NCI-H2196 (cell line): ENCODE measurements around the gene PLPPR4.
"Not testable (repeated sequence)": the region's sequence is repeated elsewhere in the genome, so short reads cannot be mapped to it uniquely, and the experiment has no call there.

ENCODE experiments used
- DNase-seq: peaks from one replicate; lab custom pipeline; 2025; ENCODE audit not compliant: unreplicated experiment; lab: John Stamatoyannopoulos, UW

PLPPR4 gene

DNA sequence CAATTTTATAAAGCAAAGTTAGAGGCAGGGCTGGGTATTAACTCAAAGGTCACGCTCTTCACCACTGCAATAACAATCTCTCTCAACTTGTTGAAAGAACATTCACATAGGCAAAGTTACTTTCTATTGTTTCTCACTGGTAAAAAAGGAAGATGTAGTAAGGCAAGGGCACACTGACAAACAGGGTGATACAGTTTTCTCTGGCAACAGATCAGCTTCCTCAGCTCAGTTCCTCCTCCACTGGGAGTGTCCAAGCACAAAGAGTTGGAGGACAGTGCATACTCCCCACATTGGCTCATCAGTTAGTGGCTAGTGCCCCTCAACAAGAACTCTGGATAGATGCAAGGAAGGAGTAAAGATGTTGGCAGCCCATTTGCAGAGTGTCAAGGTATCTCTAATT is 3.7 kb downstream of the PLPPR4 start:
- DNase-seq, result no peak

DNA sequence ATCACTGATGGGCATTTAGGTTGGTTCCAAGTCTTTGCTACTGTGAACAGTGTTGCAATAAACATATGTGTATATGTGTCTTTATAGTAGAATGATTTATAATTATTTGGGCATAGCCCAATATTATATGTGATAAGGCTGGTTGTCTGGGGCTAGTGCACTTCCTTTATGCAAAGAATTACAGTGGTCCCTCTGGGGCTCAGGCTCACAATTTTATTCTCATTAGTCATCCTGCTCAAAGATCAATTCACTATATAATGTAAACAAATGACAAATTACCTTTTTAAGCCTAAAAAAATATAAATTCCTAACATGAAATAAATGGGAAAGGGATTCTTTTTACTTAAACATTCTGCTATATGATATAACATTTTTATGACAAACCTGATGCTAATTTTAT is 5.0 kb downstream of the PLPPR4 start:
- no peak for DNase-seq

DNA sequence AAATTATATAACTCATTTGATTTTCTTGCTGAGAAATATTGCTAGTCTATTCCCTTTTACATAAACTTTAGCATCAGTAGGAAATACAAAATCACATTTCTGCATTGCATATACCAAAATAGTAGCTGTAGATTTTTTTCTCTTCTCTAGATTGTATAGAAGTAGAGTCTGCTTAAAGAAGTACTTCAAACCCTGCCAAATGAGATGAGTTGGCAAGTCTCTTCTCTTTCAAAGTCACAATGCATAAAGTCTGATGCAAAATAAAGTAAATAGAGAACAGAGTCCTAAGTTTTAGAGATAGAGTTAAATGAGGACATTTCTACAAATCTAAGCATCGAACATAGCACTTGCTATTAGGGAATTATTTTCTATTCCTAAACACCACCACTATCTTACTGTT is 6.4 kb downstream of the PLPPR4 start:
- no peak for DNase-seq

DNA sequence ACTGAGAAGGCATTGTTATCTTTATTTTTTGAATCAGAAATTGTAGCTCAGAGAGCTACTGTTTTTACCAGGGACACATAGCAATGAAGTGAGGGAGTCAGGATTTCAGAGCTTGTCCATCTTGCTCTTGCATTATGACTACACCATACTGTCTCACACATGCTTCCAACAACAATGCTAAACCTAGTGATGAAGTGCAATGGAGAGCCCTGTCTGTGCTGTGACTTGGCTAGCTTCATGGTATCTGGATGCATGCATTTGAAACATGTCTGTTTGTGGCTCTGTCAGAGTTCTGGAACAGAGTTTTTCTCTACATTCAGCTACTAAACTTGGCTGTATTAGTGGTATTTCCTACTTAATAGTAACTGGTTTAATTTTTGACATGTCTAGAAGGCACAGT is 7.0 kb downstream of the PLPPR4 start:
- DNase-seq, result no peak

DNA sequence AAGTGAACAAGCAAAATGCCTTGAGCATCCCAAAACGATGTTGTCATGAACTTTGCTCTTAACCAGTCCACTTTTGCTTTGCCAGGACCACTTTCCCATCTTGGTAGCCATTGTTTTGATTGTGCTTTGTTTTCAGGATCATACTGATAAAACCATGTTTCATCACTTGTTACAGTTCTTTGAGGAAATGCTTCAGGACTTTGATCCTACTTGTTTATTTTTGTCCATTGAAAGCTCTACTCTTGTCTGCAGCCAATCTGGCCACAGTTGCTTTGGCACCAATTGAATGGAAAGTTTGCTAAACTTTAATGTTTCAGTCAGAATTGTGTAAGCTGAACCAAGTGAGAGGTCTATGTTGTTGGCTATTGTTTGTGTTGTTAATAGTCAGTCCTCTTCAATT is 12.8 kb downstream of the PLPPR4 start:
- DNase-seq, result no peak

DNA sequence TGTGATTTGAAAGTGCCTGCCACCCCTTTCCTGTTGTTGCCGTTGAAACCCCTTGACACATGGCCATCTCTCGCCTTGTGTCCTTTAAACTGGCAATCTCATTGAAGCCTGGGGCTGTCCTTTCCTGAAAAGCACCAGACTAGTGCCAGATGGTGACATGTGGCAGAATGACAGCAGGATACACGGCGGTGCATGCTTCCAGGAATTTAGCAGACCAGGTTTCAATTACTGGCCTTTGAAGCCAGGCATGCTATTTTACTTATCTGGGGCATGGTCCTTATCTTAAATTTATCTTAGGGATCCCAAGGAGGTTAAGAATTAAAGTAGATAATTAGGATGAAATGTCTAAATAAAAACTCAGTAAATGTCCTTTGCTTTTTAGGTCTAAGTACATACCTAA is 15.2 kb downstream of the PLPPR4 start:
- no peak for DNase-seq

DNA sequence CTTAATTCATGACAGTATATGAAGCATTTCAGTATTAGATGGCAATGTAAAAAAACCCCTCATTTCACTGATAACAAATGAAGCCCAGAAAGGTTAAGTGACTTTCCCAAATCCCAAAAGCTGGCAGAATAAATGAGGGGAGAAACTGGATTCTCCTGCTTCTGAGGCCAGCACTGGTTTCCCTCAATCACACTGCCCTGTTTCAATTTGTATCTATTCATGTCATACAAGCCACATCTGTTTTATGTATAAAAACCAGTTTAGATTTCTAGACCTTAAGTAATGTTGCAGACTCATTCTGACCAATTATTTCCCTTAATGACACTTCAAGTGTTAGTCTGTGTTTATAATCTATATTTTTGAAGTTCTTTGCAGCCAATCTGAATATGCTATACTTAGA is 16.8 kb downstream of the PLPPR4 start:
- no peak for DNase-seq

DNA sequence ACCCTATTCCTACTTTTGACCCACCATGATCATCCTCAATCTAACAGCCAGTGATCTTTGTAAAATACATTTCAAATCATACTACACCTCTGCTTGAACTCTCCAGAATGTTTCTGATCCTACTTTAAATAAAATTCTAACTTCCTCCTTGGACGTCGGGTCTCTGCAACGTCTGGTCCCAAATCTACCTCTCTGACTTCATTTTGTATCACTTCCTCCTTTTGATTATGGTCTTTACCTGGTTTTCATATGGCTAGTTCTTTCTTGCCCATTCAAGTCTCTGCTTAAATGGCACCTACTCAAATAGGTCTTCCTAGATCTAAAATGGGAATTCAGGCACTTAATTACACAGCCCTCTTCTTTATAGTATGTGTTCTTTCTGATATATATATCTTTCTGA is 18.2 kb downstream of the PLPPR4 start:
- DNase-seq, result no peak

DNA sequence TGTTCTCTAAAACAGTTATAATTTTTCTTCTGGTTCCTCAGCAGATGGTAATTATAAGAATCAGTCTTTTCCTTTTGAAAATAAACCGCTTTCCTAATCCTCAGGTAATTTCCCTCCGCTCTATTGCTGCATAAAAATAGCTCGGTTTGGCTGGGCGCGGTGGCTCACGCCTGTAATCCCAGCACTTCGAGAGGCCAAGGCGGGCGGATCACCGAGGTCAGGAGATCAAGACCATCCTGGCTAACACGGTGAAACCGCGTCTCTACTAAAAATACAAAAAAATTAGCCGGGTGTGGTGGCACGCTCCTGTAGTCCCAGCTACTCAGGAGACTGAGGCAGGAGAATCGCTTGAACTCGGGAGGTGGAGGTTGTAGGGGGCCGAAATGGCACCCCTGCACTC is 19.2 kb downstream of the PLPPR4 start:
- DNase-seq, result not testable (repeated sequence)

DNA sequence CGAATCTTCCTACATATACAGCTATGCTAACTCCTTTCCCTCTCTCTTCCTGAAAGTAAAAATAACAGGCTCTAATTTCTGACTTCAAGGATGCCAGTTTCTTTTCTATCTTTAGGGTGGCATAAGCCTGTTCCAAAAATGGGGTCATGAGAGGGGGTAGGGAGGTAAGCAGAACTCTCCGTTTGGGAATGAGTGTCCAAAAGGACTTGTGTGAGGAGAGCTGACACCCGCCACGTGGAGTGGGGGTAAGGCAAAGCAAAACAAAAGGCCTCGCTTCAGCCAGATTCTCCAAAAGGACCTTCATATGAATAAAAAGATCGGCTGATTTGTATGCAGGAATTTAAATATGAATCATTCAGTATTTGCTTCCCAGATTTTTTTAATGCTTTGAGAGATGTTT is 28.6 kb downstream of the PLPPR4 start:
- DNase-seq, result no peak

DNA sequence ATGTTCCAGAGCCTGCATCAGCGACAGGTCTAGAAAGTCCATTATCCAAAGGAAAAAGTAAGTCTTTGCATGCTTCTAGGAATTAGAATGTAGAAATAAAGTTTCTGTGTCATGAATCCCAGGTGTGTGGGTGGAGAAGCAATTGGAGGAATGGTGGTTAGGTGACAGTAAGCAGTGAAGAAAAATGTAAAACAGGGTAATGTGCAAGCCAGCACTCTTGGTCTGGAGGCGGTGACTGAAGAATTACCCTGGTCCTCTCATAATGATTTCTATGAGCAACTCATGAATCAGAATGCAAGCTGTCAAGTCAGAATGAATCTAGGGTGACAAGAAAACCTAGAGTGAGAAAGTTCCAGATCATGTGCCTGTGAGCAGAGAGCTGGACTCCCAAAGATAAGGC is 33.6 kb downstream of the PLPPR4 start:
- DNase-seq, result no peak

DNA sequence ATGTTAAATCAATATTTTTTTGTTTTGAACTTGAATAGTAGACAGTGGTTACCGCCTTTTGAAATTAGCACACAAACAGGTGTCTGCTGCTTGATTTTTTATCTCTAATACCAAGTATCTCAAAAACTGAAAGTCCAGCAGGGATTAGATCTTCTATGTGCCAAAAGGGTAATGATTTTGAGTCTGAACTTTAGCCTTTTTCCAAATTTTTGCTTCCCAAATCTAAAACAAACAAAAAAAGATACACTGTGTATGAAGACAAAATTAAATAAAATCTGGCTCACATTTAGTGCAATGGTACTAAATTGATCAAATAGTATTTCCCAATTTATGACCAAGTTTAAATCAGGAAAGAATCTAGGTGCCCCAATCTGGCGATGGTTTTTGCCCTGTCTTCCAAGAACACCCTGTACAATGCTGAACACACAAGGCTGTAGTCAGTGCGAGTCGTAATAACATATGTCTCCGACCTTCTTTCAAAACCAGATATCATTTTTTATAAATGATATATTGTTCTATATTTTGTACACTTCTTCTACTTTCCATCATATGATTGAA is 40.5 kb downstream of the PLPPR4 start:
- no peak for DNase-seq

DNA sequence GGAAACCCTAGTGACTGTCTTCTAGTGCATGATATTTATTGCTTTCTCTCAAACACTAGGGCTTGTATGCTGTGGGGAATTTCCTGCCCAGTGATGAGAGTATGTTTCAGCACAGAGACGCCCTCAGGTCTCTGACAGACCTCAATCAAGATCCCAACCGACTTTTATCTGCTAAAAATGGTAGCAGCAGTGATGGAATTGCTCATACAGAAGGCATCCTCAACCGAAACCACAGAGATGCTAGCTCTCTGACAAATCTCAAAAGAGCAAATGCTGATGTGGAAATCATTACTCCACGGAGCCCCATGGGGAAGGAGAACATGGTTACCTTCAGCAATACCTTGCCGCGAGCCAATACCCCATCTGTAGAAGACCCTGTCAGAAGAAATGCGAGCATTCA is 41.3 kb downstream of the PLPPR4 start:
- DNase-seq, result no peak

DNA sequence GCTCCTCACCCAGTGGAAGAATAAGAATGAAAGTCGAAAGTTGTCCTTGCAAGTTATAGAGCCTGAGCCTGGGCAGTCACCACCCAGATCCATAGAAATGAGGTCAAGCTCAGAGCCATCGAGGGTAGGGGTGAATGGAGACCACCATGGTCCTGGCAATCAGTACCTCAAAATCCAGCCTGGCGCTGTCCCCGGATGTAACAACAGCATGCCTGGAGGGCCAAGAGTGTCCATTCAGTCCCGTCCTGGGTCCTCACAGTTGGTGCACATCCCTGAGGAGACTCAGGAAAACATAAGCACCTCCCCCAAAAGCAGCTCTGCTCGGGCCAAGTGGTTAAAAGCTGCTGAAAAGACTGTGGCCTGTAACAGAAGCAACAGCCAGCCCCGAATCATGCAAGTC is 41.8 kb downstream of the PLPPR4 start:
- no peak for DNase-seq

DNA sequence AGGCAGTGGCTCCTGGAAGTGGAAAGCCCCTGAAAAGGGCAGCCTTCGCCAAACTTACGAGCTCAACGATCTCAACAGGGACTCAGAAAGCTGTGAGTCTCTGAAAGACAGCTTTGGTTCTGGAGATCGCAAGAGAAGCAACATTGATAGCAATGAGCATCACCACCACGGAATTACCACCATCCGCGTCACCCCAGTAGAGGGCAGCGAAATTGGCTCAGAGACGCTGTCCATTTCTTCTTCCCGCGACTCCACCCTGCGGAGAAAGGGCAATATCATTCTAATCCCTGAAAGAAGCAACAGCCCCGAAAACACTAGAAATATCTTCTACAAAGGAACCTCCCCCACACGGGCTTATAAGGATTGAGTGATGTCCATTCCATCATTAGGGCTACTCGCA is 42.4 kb downstream of the PLPPR4 start:
- no peak for DNase-seq

DNA sequence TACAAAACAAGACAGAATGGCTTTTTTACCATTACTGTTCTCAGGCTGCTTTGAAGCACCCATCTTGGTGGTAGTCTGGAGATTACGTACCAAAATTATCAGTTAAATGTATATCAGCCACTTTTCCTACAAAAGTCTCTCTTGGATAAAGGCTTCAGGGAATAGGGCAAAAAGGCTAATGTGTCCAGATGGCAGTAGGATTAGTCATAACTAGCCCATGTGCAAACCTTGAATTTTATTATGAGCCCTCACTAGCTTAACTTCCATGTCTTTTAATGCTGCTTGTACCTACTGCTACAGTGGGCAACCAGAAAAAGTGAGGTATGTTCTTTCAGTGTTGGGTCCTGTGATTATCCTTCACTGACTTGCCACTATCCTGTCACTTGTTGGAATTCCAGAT is 51.0 kb downstream of the PLPPR4 start:
- no peak for DNase-seq

DNA sequence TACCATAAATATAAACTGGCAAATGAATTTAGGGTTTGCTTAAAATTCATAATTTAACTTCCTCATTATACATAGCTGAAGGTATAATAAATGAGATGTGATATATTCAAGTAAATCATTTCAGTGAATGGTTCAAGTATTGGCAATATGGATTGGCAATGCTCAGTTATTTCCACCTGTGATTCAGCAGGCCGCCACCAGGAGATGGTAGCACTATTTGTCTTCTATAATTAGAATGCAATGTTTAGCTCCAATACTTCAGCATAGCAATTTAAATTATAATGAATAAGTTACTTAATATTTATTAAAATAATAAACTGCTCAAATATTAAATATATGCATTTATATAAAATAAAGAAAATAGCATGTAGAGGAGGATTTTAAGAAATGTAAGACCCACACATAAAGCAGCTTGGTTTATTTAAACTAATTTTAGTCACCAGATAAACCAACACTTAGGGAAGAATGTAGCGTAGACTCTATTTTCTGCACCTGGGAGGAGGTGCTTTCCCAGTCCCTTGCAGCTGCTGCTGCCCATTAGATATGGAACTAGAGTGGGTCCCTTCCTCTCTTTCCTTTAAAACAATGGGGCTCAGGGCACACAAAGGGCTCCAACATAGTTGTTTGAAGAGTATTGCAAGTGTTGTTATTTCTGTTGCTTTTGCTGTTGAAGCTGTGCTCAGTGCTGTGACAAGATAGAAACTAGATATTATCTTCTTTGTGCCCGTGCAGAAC is 62.1 kb downstream of the PLPPR4 start:
- no peak for DNase-seq

DNA sequence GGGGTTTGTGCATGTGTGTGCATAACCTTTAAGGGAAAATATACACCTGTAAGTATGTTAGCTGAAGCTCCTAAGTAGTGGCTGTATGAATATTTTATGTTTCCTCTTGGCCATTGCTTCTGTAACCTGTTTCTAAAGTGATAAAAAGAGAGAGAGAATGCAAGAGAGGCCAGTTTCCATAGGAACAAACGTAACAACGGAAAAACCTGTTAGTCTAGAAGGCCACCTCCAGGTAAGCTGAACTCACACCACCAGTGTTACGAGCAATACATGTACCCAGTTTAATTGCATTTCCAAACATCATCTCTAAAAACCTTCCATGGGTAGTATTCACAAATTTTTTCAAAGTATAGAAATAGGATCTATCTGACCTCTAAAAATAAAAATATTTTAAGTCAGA is 63.1 kb downstream of the PLPPR4 start:
- no peak for DNase-seq

DNA sequence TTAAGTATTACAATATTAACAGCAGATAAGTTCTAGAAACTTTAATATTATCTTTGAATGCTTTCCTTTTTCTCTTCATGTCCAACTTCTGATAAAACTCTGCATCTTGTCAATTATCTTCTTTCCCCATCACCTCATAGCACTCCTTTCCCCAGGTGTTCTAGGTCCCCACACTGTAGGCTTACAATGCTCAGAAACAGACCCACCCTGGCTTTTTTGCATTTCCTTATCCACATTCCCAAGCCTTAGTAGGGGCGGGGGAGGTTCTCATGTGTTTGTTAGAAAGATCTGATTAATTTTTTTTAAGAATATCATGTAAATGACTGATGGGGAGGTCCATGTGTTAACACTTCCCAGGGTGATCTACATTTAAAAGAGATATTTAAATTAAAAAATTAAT is 63.9 kb downstream of the PLPPR4 start:
- DNase-seq, result no peak

DNA sequence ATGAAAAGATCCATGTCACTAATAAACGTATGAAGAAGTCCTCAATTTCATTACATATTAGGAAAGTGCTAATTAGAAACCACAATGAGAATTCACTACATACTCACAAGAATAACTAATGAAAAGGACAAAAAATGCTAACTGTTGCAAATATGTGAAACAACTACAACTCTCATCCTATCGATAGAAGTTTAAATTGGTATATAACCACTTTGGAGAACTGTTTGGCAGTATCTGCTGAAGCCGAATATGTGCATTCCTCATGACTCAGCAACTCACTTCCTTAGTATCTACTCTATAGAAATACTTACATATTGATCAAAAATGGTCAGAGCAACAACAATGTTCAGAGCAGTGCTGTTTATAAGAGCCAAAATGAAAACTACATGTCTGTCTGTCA is 66.8 kb downstream of the PLPPR4 start:
- DNase-seq, result no peak

DNA sequence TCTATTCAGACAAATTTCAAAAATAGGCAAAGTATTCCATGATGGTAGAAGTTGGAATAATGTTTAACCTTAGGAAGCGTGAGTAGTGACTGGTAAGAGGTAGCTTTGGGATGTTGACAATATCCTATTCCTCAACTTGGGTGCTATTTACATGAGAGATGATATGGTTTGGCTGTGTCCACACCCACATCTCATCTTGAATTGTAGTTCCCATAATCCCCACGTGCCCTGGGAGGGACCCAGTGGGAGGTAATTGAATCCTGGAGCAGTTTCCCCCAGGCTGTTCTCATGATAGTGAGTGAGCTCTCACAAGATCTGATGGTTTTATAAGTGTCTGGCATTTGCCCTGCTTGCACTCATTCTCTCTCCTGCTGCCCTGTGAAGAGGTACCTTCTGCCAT is 67.3 kb downstream of the PLPPR4 start:
- no peak for DNase-seq

DNA sequence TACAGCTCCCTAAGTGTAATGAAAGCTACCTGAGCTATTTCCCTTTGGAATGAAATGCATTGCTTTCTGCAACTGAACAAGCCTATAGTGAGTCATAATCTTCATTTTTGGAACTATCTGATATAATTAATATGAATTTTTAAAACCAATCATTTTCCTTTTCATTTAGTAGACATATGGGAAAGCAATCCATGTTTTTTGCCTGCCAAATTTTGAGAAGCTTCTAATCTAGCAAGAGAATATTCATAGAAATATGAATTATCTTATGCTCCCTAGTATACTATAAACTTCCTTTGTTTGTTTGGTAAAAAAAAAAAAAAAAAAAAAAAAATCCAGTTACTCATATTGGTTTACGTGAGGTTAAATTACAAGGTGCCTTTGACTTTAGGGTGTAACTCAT is 68.3 kb downstream of the PLPPR4 start:
- no peak for DNase-seq

DNA sequence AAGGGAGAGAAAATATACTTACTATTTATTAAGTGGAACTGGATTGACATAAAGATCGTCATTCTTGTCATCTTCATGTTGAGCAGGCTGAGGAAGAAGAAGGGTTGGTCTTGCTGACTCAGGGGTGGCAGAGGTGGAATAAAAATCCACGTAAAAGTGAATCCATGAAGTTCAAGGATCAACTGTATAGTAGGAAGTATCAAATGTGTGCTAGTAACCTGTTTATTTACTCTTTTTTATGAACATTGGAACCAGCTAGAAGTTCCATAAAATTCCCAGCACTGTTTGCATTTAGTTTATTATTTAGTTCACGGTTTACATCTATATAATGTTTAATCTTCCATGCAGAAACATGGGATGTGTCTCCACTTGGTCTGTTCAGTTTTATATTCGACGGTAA is 70.7 kb downstream of the PLPPR4 start:
- no peak for DNase-seq
